ENCODE measurements around the gene PRTFDC1. TPM values are rescaled to one million over a fixed set of nuclear protein-coding genes. Genes with fewer than 3 reads are reported as not detected.
A peak's percentile ranks its signal among the peaks of the same experiment; 100 is the strongest.

The PRTFDC1 gene
- total and polyA plus RNA-seq, 2 of the 8 experiments (the other 6 are each of a cell fraction or from before 2014, with no cell fraction given) = 5.9 to 6.6 TPM

GRCh38 chr10:24813856-24814255 lies 138.6 kb downstream of the PRTFDC1 start:
- Histone ChIP-seq H2BK5ac (ENCODE audit: low read depth, low read length) (no peak overlapping the region), H3K79me2 (ENCODE audit: control insufficient read depth in 1 of 2, insufficient read depth in 2 of 2, low read length in 2 of 2) (no peaks in the 10 kb centered on the region), H3K27ac (ENCODE audit: low read depth, low read length) (no peak overlapping the region), H4K5ac (ENCODE audit: insufficient read length, low read depth, low read length) (no peak overlapping the region), H2BK120ac (replicated peaks; ENCODE audit: low read depth, low read length) (no peak overlapping the region), H4K8ac (ENCODE audit: extremely low read depth, insufficient read depth, low read length) (no peak overlapping the region), H3K18ac (ENCODE audit: extremely low read depth, low read length) (no peak overlapping the region), H2BK20ac (ENCODE audit: low read length) (no peak overlapping the region), H3K79me1 (ENCODE audit: low read depth, low read length) (no peaks in the 10 kb centered on the region), H2BK12ac (ENCODE audit: low read depth, low read length) (no peak overlapping the region), H3K27me3 (replicated peaks in 1 of 4; ENCODE audit: control insufficient read depth in 3 of 4, extremely low read depth in 1 of 4, insufficient read depth in 3 of 4, low read length in 3 of 4) (no peaks in the 10 kb centered on the region), H3K9ac (replicated peaks in 1 of 4; ENCODE audit: extremely low read depth in 1 of 4, low read depth in 3 of 4, low read length in 3 of 4) (no peak overlapping the region), H3K14ac (ENCODE audit: insufficient read length) (no peak overlapping the region), H3K4me2 (ENCODE audit: insufficient read depth in 1 of 2, low read depth in 2 of 2, low read length in 2 of 2) (no peak overlapping the region), H3K23me2 (ENCODE audit: low read depth, low read length) (no peaks in the 10 kb centered on the region), H3K36me3 (ENCODE audit: control insufficient read depth in 2 of 4, insufficient read depth in 4 of 4, low read length in 3 of 4) (no peaks in the 10 kb centered on the region), H3K23ac (ENCODE audit: insufficient read length) (no peak overlapping the region), H3K4ac (replicated peaks; ENCODE audit: insufficient read length, low read depth, low read length) (no peak overlapping the region), H4K91ac (replicated peaks; ENCODE audit: insufficient read length, low read length) (no peak overlapping the region), H2AFZ (ENCODE audit: low read length) (no peak overlapping the region), H2AK5ac (ENCODE audit: low read depth, low read length) (0 out of 2 replicates have a peak overlapping the region, but pooled peaks have one; percentile 28), H3K9me3 (ENCODE audit: insufficient read depth in 2 of 2, low read depth in 1 of 2, low read length in 1 of 2) (no peaks in the 10 kb centered on the region), H4K20me1 (replicated peaks in 1 of 2; ENCODE audit: control insufficient read depth in 1 of 2, insufficient read depth in 2 of 2, low read length in 2 of 2) (no peaks in the 10 kb centered on the region), H3K4me3 (ENCODE audit: extremely low read depth in 1 of 4, insufficient read depth in 2 of 4, low read depth in 3 of 4, low read length in 4 of 4) (no peak overlapping the region), H3K56ac (replicated peaks; ENCODE audit: insufficient read length, low read depth, low read length) (no peak overlapping the region), H3K4me1 (replicated peaks in 1 of 4; ENCODE audit: control insufficient read depth in 3 of 4, insufficient read depth in 4 of 4, low read length in 3 of 4) (peaks cover 0 to 3% (median 0%) of the 10 kb centered on the region in 4 experiments; a peak in 1 of 7 replicates), H2BK15ac (ENCODE audit: low read length) (no peak overlapping the region)
- ChIA-PET POLR2A (ENCODE audit: partially characterized antibody) (no interaction called here), CTCF (ENCODE audit: partially characterized antibody) (no interaction called here)
- WGBS, 2 experiments (ENCODE audit: extremely low coverage in 1 of 2, insufficient coverage in 1 of 2, insufficient read length in 1 of 2, insufficient replicate concordance in 2 of 2, low coverage in 1 of 2, low lambda C conversion rate in 2 of 2, missing lambda C conversion rate in 1 of 2) = 86% methylated on average over 4 of the region's 4 CpGs; no CpG with 5 or more reads in 1 of the 2 experiments
- no peak for FAIRE-seq
- DNase-seq (ENCODE audit: low read depth in 1 of 2, low spot score in 2 of 2) = no peak
- no peak for TF ChIP-seq KDM4A (IDR thresholded peaks at IDR 0.05; ENCODE audit: low read depth, low read length, severe bottlenecking)
- TF ChIP-seq POU5F1 (IDR thresholded peaks at IDR 0.05; ENCODE audit: low read depth, low read length) = no peak
- no peak for TF ChIP-seq SRF (IDR thresholded peaks at IDR 0.05; ENCODE audit: low read depth, low read length)
- TF ChIP-seq HDAC6 (IDR thresholded peaks at IDR 0.05; ENCODE audit: low read depth, low read length) = no peak
- no peak for TF ChIP-seq SAP30 (IDR thresholded peaks at IDR 0.05; ENCODE audit: insufficient read depth, insufficient replicate concordance, low read length)
- no peak for TF ChIP-seq CTCF (IDR thresholded peaks at IDR 0.05; ENCODE audit: control extremely low read depth in 1 of 3, insufficient read depth in 1 of 3, low read depth in 1 of 3, low read length in 3 of 3)
- no peak for TF ChIP-seq TBP (IDR thresholded peaks at IDR 0.05; ENCODE audit: low read depth, low read length)
- no peak for TF ChIP-seq FOSL1 (IDR thresholded peaks at IDR 0.05; ENCODE audit: insufficient read depth, low read depth, low read length)
- no peak for TF ChIP-seq SP2 (IDR thresholded peaks at IDR 0.05; ENCODE audit: low read length)
- TF ChIP-seq TCF12 (IDR thresholded peaks at IDR 0.05; ENCODE audit: low read depth, low read length) = no peak
- no peak for TF ChIP-seq CBX8 (IDR thresholded peaks at IDR 0.05; ENCODE audit: borderline replicate concordance, low read depth, low read length)
- no peak for TF ChIP-seq KDM1A (IDR thresholded peaks at IDR 0.05; ENCODE audit: borderline replicate concordance, low read length)

Measured in H1 (cell line).